Kidney capillary endothelial cell (primary cell): Measurements from ENCODE around the gene PIGP.
"Not testable (repeated sequence)": the region's sequence is repeated elsewhere in the genome, so short reads cannot be mapped to it uniquely, and the experiment has no call there.

Source experiments
- DNase-seq: peaks from one replicate; pipeline ENCODE4 v3.0.0-alpha.2; 2018; ENCODE audit warnings: low spot score

The PIGP gene

GRCh38 chr21:37072988-37073416 lies at the start of gene PIGP, which contains the start of gene TTC3:
Gene PIGP, minus strand, starts transcription at chr21:37073071. Its CDS starts 556 bp downstream, at chr21:37072515.
Gene TTC3, plus strand, starts transcription at chr21:37073254. Its CDS starts 14,004 bp downstream, at chr21:37087258.
- peak; percentile 94 for DNase-seq

GRCh38 chr21:37119421-37120218 lies 46.7 kb upstream of the PIGP start:
- no peak for DNase-seq

- no peak for DNase-seq
Measured at GRCh38 chr21:37118187-37118826, 45.4 kb upstream of the PIGP start.

- no peak for DNase-seq
Measured at GRCh38 chr21:37117204-37117603, 44.3 kb upstream of the PIGP start.

- DNase-seq: not testable (repeated sequence)
Measured at GRCh38 chr21:37116459-37116858, 43.6 kb upstream of the PIGP start.

- DNase-seq: not testable (repeated sequence)
Measured at GRCh38 chr21:37114301-37114700, 41.4 kb upstream of the PIGP start.

GRCh38 chr21:37111029-37111428 lies 38.2 kb upstream of the PIGP start:
- not testable (repeated sequence) for DNase-seq

- DNase-seq: no peak
Measured at GRCh38 chr21:37106998-37107397, 34.1 kb upstream of the PIGP start.

GRCh38 chr21:37102746-37103145 lies 29.9 kb upstream of the PIGP start:
- not testable (repeated sequence) for DNase-seq

GRCh38 chr21:37101384-37101783 lies 28.5 kb upstream of the PIGP start:
- no peak for DNase-seq

GRCh38 chr21:37100316-37100715 lies 27.4 kb upstream of the PIGP start:
- no peak for DNase-seq

- DNase-seq: no peak
Measured at GRCh38 chr21:37098751-37099150, 25.9 kb upstream of the PIGP start.

GRCh38 chr21:37095821-37096220 lies 22.9 kb upstream of the PIGP start:
- DNase-seq: no peak

- no peak for DNase-seq
Measured at GRCh38 chr21:37093977-37094376, 21.1 kb upstream of the PIGP start.

- no peak for DNase-seq
Measured at GRCh38 chr21:37088186-37088735, 15.4 kb upstream of the PIGP start.

GRCh38 chr21:37087188-37087587 lies 14.3 kb upstream of the PIGP start:
- DNase-seq: no peak

GRCh38 chr21:37085726-37086125 lies 12.9 kb upstream of the PIGP start:
- no peak for DNase-seq

- DNase-seq: no peak
Measured at GRCh38 chr21:37082856-37083528, 10.1 kb upstream of the PIGP start.

GRCh38 chr21:37082375-37082774 lies 9.5 kb upstream of the PIGP start:
- DNase-seq: no peak

- DNase-seq: no peak
Measured at GRCh38 chr21:37079211-37079824, 6.4 kb upstream of the PIGP start.

- no peak for DNase-seq
Measured at GRCh38 chr21:37077403-37077802, 4.5 kb upstream of the PIGP start.
